ENCODE results near the gene DNAH1.

DNAH1 gene

GRCh38 chr3:52361454-52361853 is 45.3 kb downstream of the DNAH1 start:
- no peak for DNase-seq

GRCh38 chr3:52361898-52362297 is 45.8 kb downstream of the DNAH1 start:
- DNase-seq = no peak

- DNase-seq = no peak
Observed at GRCh38 chr3:52364322-52365035, 48.4 kb downstream of the DNAH1 start.

GRCh38 chr3:52366527-52366926 is 50.4 kb downstream of the DNAH1 start:
- DNase-seq = no peak

GRCh38 chr3:52367891-52368880 is 52.1 kb downstream of the DNAH1 start:
- peak; percentile 42 for DNase-seq

- no peak for DNase-seq
Observed at GRCh38 chr3:52370531-52370930, 54.4 kb downstream of the DNAH1 start.

- peak; percentile 11 for DNase-seq
Observed at GRCh38 chr3:52372822-52373504, 56.8 kb downstream of the DNAH1 start.

GRCh38 chr3:52373676-52374075 is 57.6 kb downstream of the DNAH1 start:
- no peak for DNase-seq

- no peak for DNase-seq
Observed at GRCh38 chr3:52374173-52374572, 58.1 kb downstream of the DNAH1 start.

GRCh38 chr3:52379610-52380009 is 63.5 kb downstream of the DNAH1 start:
- DNase-seq = no peak

- no peak for DNase-seq
Observed at GRCh38 chr3:52380023-52380422, 63.9 kb downstream of the DNAH1 start.

GRCh38 chr3:52381623-52382022 is 65.5 kb downstream of the DNAH1 start:
- no peak for DNase-seq

GRCh38 chr3:52383446-52383845 is 67.3 kb downstream of the DNAH1 start:
- DNase-seq = no peak

GRCh38 chr3:52384019-52384761 is 68.1 kb downstream of the DNAH1 start:
- DNase-seq = no peak

- peak; percentile 43 for DNase-seq
Observed at GRCh38 chr3:52385157-52385556, 69.0 kb downstream of the DNAH1 start.

GRCh38 chr3:52387481-52387880 is 71.4 kb downstream of the DNAH1 start:
- no peak for DNase-seq

- DNase-seq = no peak
Observed at GRCh38 chr3:52388348-52388821, 72.3 kb downstream of the DNAH1 start.

- no peak for DNase-seq
Observed at GRCh38 chr3:52388933-52389332, 72.8 kb downstream of the DNAH1 start.

GRCh38 chr3:52391096-52391495 is 75.0 kb downstream of the DNAH1 start:
- DNase-seq = no peak

- no peak for DNase-seq
Observed at GRCh38 chr3:52392216-52392930, 76.3 kb downstream of the DNAH1 start.

- DNase-seq = no peak
Observed at GRCh38 chr3:52393131-52393807, 77.2 kb downstream of the DNAH1 start.

All from eye (tissue), 1 donor.